ENCODE data around the gene LTF. TPM values are rescaled to one million over a fixed set of nuclear protein-coding genes. Genes with fewer than 3 reads are reported as not detected.
A peak's percentile ranks its signal among the peaks of the same experiment; 100 is the strongest.

LTF gene
- total and polyA plus RNA-seq, 2 of the 13 experiments (the other 11 are each of a cell fraction or from before 2014, with no cell fraction given) = not detected

- 41% methylated on average over 5 of the region's 5 CpGs for WGBS (ENCODE audit: low lambda C conversion rate)
- ATAC-seq (no peak), DNase-seq (ENCODE audit: low spot score) (peak; percentile 3), FAIRE-seq (no peak)
- CTCF ChIA-PET (ENCODE audit: low intra/inter-chr PET ratio, low total read pairs) = no interaction called here
- H3K36me3 ChIP-seq (replicated peaks in 1 of 2; ENCODE audit: control insufficient read depth in 1 of 2, insufficient read depth in 2 of 2, low read length in 2 of 2) = no peaks in the 10 kb centered on the region
- H2AFZ ChIP-seq (ENCODE audit: low read length) = no peak overlapping the region
- no TSS peak for BruUV-seq (replicated peaks)
- no peaks in the 10 kb centered on the region for H3K79me2 ChIP-seq (ENCODE audit: insufficient read depth, low read length)
- TF ChIP-seq, protein P1, sequence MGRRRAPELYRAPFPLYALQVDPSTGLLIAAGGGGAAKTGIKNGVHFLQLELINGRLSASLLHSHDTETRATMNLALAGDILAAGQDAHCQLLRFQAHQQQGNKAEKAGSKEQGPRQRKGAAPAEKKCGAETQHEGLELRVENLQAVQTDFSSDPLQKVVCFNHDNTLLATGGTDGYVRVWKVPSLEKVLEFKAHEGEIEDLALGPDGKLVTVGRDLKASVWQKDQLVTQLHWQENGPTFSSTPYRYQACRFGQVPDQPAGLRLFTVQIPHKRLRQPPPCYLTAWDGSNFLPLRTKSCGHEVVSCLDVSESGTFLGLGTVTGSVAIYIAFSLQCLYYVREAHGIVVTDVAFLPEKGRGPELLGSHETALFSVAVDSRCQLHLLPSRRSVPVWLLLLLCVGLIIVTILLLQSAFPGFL (CRISPR knock-in tag; IDR thresholded peaks at IDR 0.05) = no peak
- no peaks in the 10 kb centered on the region for H4K20me1 ChIP-seq (ENCODE audit: insufficient read depth, low read length)
- POLR2A ChIA-PET = no interaction called here
- H3K27me3 ChIP-seq (ENCODE audit: control insufficient read depth in 1 of 2, insufficient read depth in 2 of 2, low read length in 2 of 2) = no peaks in the 10 kb centered on the region; a peak in 1 of 5 replicates
- H3K27ac ChIP-seq (ENCODE audit: extremely low read length, insufficient read depth, low read length) = no peak overlapping the region
- intact Hi-C loops (cut with micrococcal nuclease; ENCODE audit: unreplicated experiment) = no loop called here
- no peak overlapping the region for H3K4me2 ChIP-seq (ENCODE audit: low read depth, low read length)
- H3K4me3 ChIP-seq (replicated peaks in 1 of 3; ENCODE audit: insufficient read depth in 1 of 3, low read depth in 2 of 3, low read length in 3 of 3) = no peak overlapping the region
- peaks cover 10% of the 10 kb centered on the region for H3K4me1 ChIP-seq (ENCODE audit: insufficient read depth, low read length)
- no peaks in the 10 kb centered on the region for H3K9me3 ChIP-seq (ENCODE audit: low read length)
- in situ Hi-C loops (cut with HindIII; ENCODE audit: extremely low pct_ligation_motif_present, low pct_unique_long_range_greater_than_20kb) = no loop called here
- H3K9ac ChIP-seq (ENCODE audit: insufficient read depth, low read depth, low read length) = no peak overlapping the region
These were observed 41.1 kb downstream of the LTF start for GRCh38 chr3:46423588-46423987.

DNA sequence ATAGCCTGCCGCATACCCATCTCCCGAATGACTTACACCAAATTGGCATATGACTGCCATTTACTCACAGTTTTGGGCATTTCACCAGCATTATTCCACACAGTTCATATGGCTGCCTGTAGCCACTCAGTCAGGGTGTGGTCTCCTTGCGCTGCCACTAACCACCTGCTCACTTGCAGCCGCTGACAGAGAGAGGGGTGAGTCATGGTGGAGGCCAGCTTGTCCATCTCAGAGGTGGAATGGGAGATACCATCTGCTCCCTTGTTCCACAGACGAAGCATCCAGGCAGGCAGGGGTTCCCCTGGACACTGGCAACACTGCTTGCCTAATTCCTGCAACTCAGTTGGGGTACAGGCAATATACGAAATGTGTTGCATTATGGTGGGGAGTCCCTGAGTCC is 42.1 kb downstream of the LTF start:
- intact Hi-C loops (cut with micrococcal nuclease; ENCODE audit: unreplicated experiment) = no loop called here
- TF ChIP-seq ZNF546 (CRISPR knock-in tag; conservative IDR thresholded peaks at IDR 0.05) (no peak), MTA1 (CRISPR knock-in tag; IDR thresholded peaks at IDR 0.05; ENCODE audit: borderline replicate concordance) (no peak), ZNF337 (CRISPR knock-in tag; IDR thresholded peaks at IDR 0.05; ENCODE audit: borderline replicate concordance, low read depth) (no peak), NR2F2 (IDR thresholded peaks at IDR 0.05; ENCODE audit: borderline replicate concordance, low read depth) (no peak)
- TF ChIP-seq, protein P2, sequence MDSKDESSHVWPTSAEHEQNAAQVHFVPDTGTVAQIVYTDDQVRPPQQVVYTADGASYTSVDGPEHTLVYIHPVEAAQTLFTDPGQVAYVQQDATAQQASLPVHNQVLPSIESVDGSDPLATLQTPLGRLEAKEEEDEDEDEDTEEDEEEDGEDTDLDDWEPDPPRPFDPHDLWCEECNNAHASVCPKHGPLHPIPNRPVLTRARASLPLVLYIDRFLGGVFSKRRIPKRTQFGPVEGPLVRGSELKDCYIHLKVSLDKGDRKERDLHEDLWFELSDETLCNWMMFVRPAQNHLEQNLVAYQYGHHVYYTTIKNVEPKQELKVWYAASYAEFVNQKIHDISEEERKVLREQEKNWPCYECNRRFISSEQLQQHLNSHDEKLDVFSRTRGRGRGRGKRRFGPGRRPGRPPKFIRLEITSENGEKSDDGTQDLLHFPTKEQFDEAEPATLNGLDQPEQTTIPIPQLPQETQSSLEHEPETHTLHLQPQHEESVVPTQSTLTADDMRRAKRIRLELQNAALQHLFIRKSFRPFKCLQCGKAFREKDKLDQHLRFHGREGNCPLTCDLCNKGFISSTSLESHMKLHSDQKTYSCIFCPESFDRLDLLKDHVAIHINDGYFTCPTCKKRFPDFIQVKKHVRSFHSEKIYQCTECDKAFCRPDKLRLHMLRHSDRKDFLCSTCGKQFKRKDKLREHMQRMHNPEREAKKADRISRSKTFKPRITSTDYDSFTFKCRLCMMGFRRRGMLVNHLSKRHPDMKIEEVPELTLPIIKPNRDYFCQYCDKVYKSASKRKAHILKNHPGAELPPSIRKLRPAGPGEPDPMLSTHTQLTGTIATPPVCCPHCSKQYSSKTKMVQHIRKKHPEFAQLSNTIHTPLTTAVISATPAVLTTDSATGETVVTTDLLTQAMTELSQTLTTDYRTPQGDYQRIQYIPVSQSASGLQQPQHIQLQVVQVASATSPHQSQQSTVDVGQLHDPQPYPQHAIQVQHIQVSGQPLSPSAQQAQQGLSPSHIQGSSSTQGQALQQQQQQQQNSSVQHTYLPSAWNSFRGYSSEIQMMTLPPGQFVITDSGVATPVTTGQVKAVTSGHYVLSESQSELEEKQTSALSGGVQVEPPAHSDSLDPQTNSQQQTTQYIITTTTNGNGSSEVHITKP (CRISPR knock-in tag; IDR thresholded peaks at IDR 0.05; ENCODE audit: low read depth) = 0 out of 2 replicates have a peak, but pooled peaks have one; percentile 52
- TF ChIP-seq, protein P3, sequence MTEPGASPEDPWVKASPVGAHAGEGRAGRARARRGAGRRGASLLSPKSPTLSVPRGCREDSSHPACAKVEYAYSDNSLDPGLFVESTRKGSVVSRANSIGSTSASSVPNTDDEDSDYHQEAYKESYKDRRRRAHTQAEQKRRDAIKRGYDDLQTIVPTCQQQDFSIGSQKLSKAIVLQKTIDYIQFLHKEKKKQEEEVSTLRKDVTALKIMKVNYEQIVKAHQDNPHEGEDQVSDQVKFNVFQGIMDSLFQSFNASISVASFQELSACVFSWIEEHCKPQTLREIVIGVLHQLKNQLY (CRISPR knock-in tag; IDR thresholded peaks at IDR 0.05) = no peak
- TF ChIP-seq, protein P4, sequence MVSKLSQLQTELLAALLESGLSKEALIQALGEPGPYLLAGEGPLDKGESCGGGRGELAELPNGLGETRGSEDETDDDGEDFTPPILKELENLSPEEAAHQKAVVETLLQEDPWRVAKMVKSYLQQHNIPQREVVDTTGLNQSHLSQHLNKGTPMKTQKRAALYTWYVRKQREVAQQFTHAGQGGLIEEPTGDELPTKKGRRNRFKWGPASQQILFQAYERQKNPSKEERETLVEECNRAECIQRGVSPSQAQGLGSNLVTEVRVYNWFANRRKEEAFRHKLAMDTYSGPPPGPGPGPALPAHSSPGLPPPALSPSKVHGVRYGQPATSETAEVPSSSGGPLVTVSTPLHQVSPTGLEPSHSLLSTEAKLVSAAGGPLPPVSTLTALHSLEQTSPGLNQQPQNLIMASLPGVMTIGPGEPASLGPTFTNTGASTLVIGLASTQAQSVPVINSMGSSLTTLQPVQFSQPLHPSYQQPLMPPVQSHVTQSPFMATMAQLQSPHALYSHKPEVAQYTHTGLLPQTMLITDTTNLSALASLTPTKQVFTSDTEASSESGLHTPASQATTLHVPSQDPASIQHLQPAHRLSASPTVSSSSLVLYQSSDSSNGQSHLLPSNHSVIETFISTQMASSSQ (IDR thresholded peaks at IDR 0.05; ENCODE audit: low read depth) = no peak
- TF ChIP-seq, protein P4 (CRISPR knock-in tag; IDR thresholded peaks at IDR 0.05; ENCODE audit: borderline replicate concordance) = no peak

More for the DNA sequence above, 42.1 kb downstream of the LTF start:
- H4K20me1 ChIP-seq (ENCODE audit: insufficient read depth, low read length) = no peaks in the 10 kb centered on the region
- no peaks in the 10 kb centered on the region for H3K36me3 ChIP-seq (replicated peaks in 1 of 2; ENCODE audit: control insufficient read depth in 1 of 2, insufficient read depth in 2 of 2, low read length in 2 of 2)
- in situ Hi-C loops (cut with HindIII; ENCODE audit: extremely low pct_ligation_motif_present, low pct_unique_long_range_greater_than_20kb) = no loop called here
- H2AFZ ChIP-seq (ENCODE audit: low read length) = no peak overlapping the region
- no peak overlapping the region for H3K4me2 ChIP-seq (ENCODE audit: low read depth, low read length)
- 51% methylated on average over 4 of the region's 6 CpGs for WGBS (ENCODE audit: low lambda C conversion rate)
- H3K9ac ChIP-seq (ENCODE audit: insufficient read depth, low read depth, low read length) = no peak overlapping the region
- DNase-seq (ENCODE audit: low spot score) (no peak), FAIRE-seq (no peak), ATAC-seq (no peak)
- H3K79me2 ChIP-seq (ENCODE audit: insufficient read depth, low read length) = no peaks in the 10 kb centered on the region
- H3K27me3 ChIP-seq (ENCODE audit: control insufficient read depth in 1 of 2, insufficient read depth in 2 of 2, low read length in 2 of 2) = no peaks in the 10 kb centered on the region; a peak in 1 of 5 replicates
- ChIA-PET POLR2A (no interaction called here), CTCF (ENCODE audit: low intra/inter-chr PET ratio, low total read pairs) (no interaction called here)
- no peaks in the 10 kb centered on the region; the same call in 1 of the 2 replicates for H3K4me1 ChIP-seq (ENCODE audit: insufficient read depth, low read length)
- no TSS peak for BruUV-seq (replicated peaks)
- no peak overlapping the region for H3K4me3 ChIP-seq (replicated peaks in 1 of 3; ENCODE audit: insufficient read depth in 1 of 3, low read depth in 2 of 3, low read length in 3 of 3)
- no peak overlapping the region for H3K27ac ChIP-seq (ENCODE audit: extremely low read length, insufficient read depth, low read length)
- H3K9me3 ChIP-seq (ENCODE audit: low read length) = no peaks in the 10 kb centered on the region

Data from HepG2 (cell line).